Breast epithelium (tissue), 4 donors: ENCODE results near the gene NTNG1. TPM values are rescaled to one million over a fixed set of nuclear protein-coding genes. Genes with fewer than 3 reads are reported as not detected.

Experiments
- DNase-seq, 2 donors: peaks; one replicate each; pipeline ENCODE4 v3.0.0-alpha.2; 2019; ENCODE audit warnings: low spot score in 2 of 2
- H3K27ac ChIP-seq, 2 donors: fragments of 200-600 bp; sonication (generic) in 1 of 2; one replicate each; pipeline ENCODE4 v1.5.1; 2016 to 2019; ENCODE audit warnings: mild to moderate bottlenecking in 1 of 2
- H3K27me3 ChIP-seq, 2 donors: fragments of 200-600 bp; sonication (generic) in 1 of 2; one replicate each; pipeline versions ENCODE4 v1.5.1 to v1.6.0; 2017 to 2019; ENCODE audit warnings: control low read depth in 1 of 2, mild to moderate bottlenecking in 1 of 2
- H3K36me3 ChIP-seq: fragments of 200-600 bp; one replicate; pipeline ENCODE4 v1.5.1; 2019
- H3K4me1 ChIP-seq, 2 donors: fragments of 200-600 bp; sonication (generic); one replicate each; pipeline ENCODE4 v1.5.1; 2016 to 2019; ENCODE audit warnings: control low read depth in 1 of 2
- H3K4me3 ChIP-seq, 3 donors: fragments of 200-600 bp; sonication (generic); 1 replicate in 2 of 3; 2 replicates in 1 of 3; pipeline ENCODE4 v1.5.1; 2016 to 2019; ENCODE audit warnings: mild to moderate bottlenecking in 3 of 3, moderate library complexity in 2 of 3
- H3K9me3 ChIP-seq, 2 donors: fragments of 200-600 bp; sonication (generic) in 1 of 2; one replicate each; pipeline ENCODE4 v1.5.1; 2016 to 2019; ENCODE audit warnings: control low read depth in 1 of 2
- CTCF ChIP-seq, 3 donors: fragments of 450-650 bp; IDR thresholded peaks; one replicate each; pipeline ENCODE4 v1.5.1; 2016 to 2017; ENCODE audit warnings: antibody characterized with exemption in 3 of 3, mild to moderate bottlenecking in 3 of 3, moderate library complexity in 3 of 3
- POLR2A ChIP-seq: fragments of 450-650 bp; IDR thresholded peaks from one replicate; pipeline ENCODE4 v1.6.1; 2016; ENCODE audit warnings: antibody characterized with exemption, mild to moderate bottlenecking, moderate library complexity
- POLR2AphosphoS5 ChIP-seq, 3 donors: sonication (generic); formaldehyde crosslinking; IDR thresholded peaks; one replicate each; pipeline ENCODE4 v1.6.1; 2017; ENCODE audit warnings: antibody characterized with exemption in 3 of 3
- intact Hi-C: fragments of 100-400 bp; cut with DNase I; formaldehyde crosslinking; loops from one replicate; pipeline ENCODE4 v1.15.1; 2023; ENCODE audit warnings: low total_unique reads
- total RNA-seq, 3 donors: library from RNA; depleted of rRNA; stranded (reverse); fragments of >200 nt; gene quantifications; one replicate each; pipeline ENCODE4 v1.1.0, GENCODE V29; 2016

Gene NTNG1
- total RNA-seq, 3 donors from 2014 or later, result 0.32 to 5.7 (median 0.98) TPM

- Histone ChIP-seq H3K4me3 (no peak overlapping the region), H3K36me3 (no peaks in the 10 kb centered on the region)
- TF ChIP-seq POLR2AphosphoS5 (IDR thresholded peaks at IDR 0.05) (no peak), POLR2A (no peak), CTCF (IDR thresholded peaks at IDR 0.05) (no peak)
Observed at GRCh38 chr1:107323784-107324183, 182.9 kb downstream of the NTNG1 start.

GRCh38 chr1:107326824-107327445, 186.1 kb downstream of the NTNG1 start:
- Histone ChIP-seq H3K27ac (no peak overlapping the region), H3K4me3 (no peak overlapping the region), H3K27me3 (no peaks in the 10 kb centered on the region), H3K36me3 (no peaks in the 10 kb centered on the region), H3K4me1 (no peaks in the 10 kb centered on the region), H3K9me3 (no peaks in the 10 kb centered on the region)
- TF ChIP-seq CTCF (IDR thresholded peaks at IDR 0.05) (no peak), POLR2A (no peak), POLR2AphosphoS5 (IDR thresholded peaks at IDR 0.05) (no peak)
- no peak for DNase-seq
- intact Hi-C loops, result loop anchor here (1.0 kb wide), 1 partner anchor 16 kb away; no protein-coding TSS in a partner anchor

More at GRCh38 chr1:107323784-107324183, 182.9 kb downstream of the NTNG1 start:
- Histone ChIP-seq H3K27ac (no peak overlapping the region), H3K27me3 (no peaks in the 10 kb centered on the region), H3K9me3 (no peaks in the 10 kb centered on the region), H3K4me1 (no peaks in the 10 kb centered on the region)
- intact Hi-C loops, result no loop called here
- no peak for DNase-seq

- H3K4me1 ChIP-seq, result no peaks in the 10 kb centered on the region
- H3K27me3 ChIP-seq, result no peaks in the 10 kb centered on the region
- intact Hi-C loops, result no loop called here
- H3K4me3 ChIP-seq, result no peak overlapping the region
- H3K9me3 ChIP-seq, result no peaks in the 10 kb centered on the region
- no peak overlapping the region for H3K27ac ChIP-seq
- TF ChIP-seq POLR2A, result no peak
- no peak for TF ChIP-seq POLR2AphosphoS5 (IDR thresholded peaks at IDR 0.05)
- no peaks in the 10 kb centered on the region for H3K36me3 ChIP-seq
- DNase-seq, result no peak
Observed at GRCh38 chr1:107327446-107327845, 186.6 kb downstream of the NTNG1 start.

GRCh38 chr1:107328087-107328486, 187.2 kb downstream of the NTNG1 start:
- TF ChIP-seq CTCF (IDR thresholded peaks at IDR 0.05), result no peak
- no peak for TF ChIP-seq POLR2AphosphoS5 (IDR thresholded peaks at IDR 0.05)
- TF ChIP-seq POLR2A, result no peak
- Histone ChIP-seq H3K9me3 (no peaks in the 10 kb centered on the region), H3K36me3 (no peaks in the 10 kb centered on the region), H3K4me1 (no peaks in the 10 kb centered on the region), H3K27ac (no peak overlapping the region), H3K4me3 (no peak overlapping the region), H3K27me3 (no peaks in the 10 kb centered on the region)
- DNase-seq, result no peak
- intact Hi-C loops, result no loop called here

GRCh38 chr1:107339775-107340174, 198.9 kb downstream of the NTNG1 start:
- H3K36me3 ChIP-seq, result no peaks in the 10 kb centered on the region
- no peaks in the 10 kb centered on the region for H3K4me1 ChIP-seq
- DNase-seq, result no peak
- TF ChIP-seq POLR2A, result no peak
- no peak for TF ChIP-seq POLR2AphosphoS5 (IDR thresholded peaks at IDR 0.05)
- H3K4me3 ChIP-seq, result no peak overlapping the region
- no peaks in the 10 kb centered on the region for H3K27me3 ChIP-seq
- intact Hi-C loops, result no loop called here
- H3K27ac ChIP-seq, result no peak overlapping the region
- no peaks in the 10 kb centered on the region for H3K9me3 ChIP-seq

- H3K9me3 ChIP-seq, result no peaks in the 10 kb centered on the region
- DNase-seq, result no peak
- no peaks in the 10 kb centered on the region for H3K36me3 ChIP-seq
- no peaks in the 10 kb centered on the region for H3K4me1 ChIP-seq
- H3K4me3 ChIP-seq, result no peak overlapping the region
- no peak for TF ChIP-seq CTCF (IDR thresholded peaks at IDR 0.05)
- TF ChIP-seq POLR2AphosphoS5 (IDR thresholded peaks at IDR 0.05), result no peak
- no peak for TF ChIP-seq POLR2A
- intact Hi-C loops, result no loop called here
- no peak overlapping the region for H3K27ac ChIP-seq
- H3K27me3 ChIP-seq, result no peaks in the 10 kb centered on the region
Observed at GRCh38 chr1:107342316-107342715, 201.5 kb downstream of the NTNG1 start.
